Activated CD8-positive, alpha-beta memory T cell treated with anti-CD3 and anti-CD28 coated beads for 48 hours (primary cell): ENCODE data around the gene C14orf93.
"Not testable (repeated sequence)": the region's sequence is repeated elsewhere in the genome, so short reads cannot be mapped to it uniquely, and the experiment has no call there.

Source experiments
- DNase-seq, 3 experiments: peaks; one replicate each; pipeline ENCODE4 v3.0.0-alpha.2; 2020; ENCODE audit warnings: low read depth in 2 of 3, low spot score in 2 of 3

The C14orf93 gene

GRCh38 chr14:23021889-23022442 is 12.0 kb upstream of the C14orf93 start:
- DNase-seq, result no peak

- no peak for DNase-seq
These were observed 11.5 kb upstream of the C14orf93 start for GRCh38 chr14:23021434-23021833.

GRCh38 chr14:23020143-23021128 is 10.5 kb upstream of the C14orf93 start:
- no peak for DNase-seq

GRCh38 chr14:23018107-23018506 is 8.2 kb upstream of the C14orf93 start:
- DNase-seq, result no peak

GRCh38 chr14:23017091-23017490 is 7.1 kb upstream of the C14orf93 start:
- no peak for DNase-seq

- no peak for DNase-seq
These were observed 5.7 kb upstream of the C14orf93 start for GRCh38 chr14:23015618-23016017.

- DNase-seq, result not testable (repeated sequence)
These were observed 3.8 kb upstream of the C14orf93 start for GRCh38 chr14:23013749-23014054.

GRCh38 chr14:23013054-23013748 is 3.3 kb upstream of the C14orf93 start:
- no peak for DNase-seq

GRCh38 chr14:23009483-23009938 is 432 bp downstream of the C14orf93 start:
- DNase-seq, result no peak

GRCh38 chr14:23008831-23009230 is 1.1 kb downstream of the C14orf93 start:
- DNase-seq, result no peak

GRCh38 chr14:23006544-23007419 is 3.2 kb downstream of the C14orf93 start:
- peak; percentile 72 to 95 (median 87) for DNase-seq

- DNase-seq, result no peak
These were observed 3.8 kb downstream of the C14orf93 start for GRCh38 chr14:23006188-23006534.

GRCh38 chr14:23005451-23006187 is 4.3 kb downstream of the C14orf93 start:
- DNase-seq, result no peak

- DNase-seq, result not testable (repeated sequence)
These were observed 5.7 kb downstream of the C14orf93 start for GRCh38 chr14:23004274-23004673.

- no peak for DNase-seq
These were observed 7.4 kb downstream of the C14orf93 start for GRCh38 chr14:23002592-23002991.

GRCh38 chr14:23000860-23001259 is 9.1 kb downstream of the C14orf93 start:
- no peak for DNase-seq

GRCh38 chr14:22998329-22999012 is 11.5 kb downstream of the C14orf93 start:
- DNase-seq, result no peak

- DNase-seq, result no peak
These were observed 12.1 kb downstream of the C14orf93 start for GRCh38 chr14:22997676-22998323.
